ENCODE measurements around the gene MAFF.

Gene MAFF

GRCh38 chr22:38190581-38190980 lies 11.2 kb upstream of the MAFF start:
- Histone ChIP-seq H3K4me1 (ENCODE audit: control insufficient read depth, low read length) (peaks cover 7% of the 10 kb centered on the region; the same call in 1 of the 2 replicates), H3K4me3 (ENCODE audit: low read length) (no peak overlapping the region), H3K27ac (ENCODE audit: low read depth, low read length) (no peak overlapping the region), H3K9me3 (ENCODE audit: control insufficient read depth, insufficient read depth, low read length) (no peaks in the 10 kb centered on the region), H3K4me2 (ENCODE audit: low read length) (no peak overlapping the region), H3K9me2 (replicated peaks; ENCODE audit: control insufficient read depth, low read length) (no peaks in the 10 kb centered on the region), H3K27me3 (ENCODE audit: control insufficient read depth, low read length) (peaks cover 11% of the 10 kb centered on the region), H4K20me1 (ENCODE audit: control insufficient read depth, insufficient read depth, low read depth, low read length) (no peaks in the 10 kb centered on the region), H3K79me2 (ENCODE audit: control insufficient read depth, low read length) (no peaks in the 10 kb centered on the region), H3F3A (ENCODE audit: control insufficient read depth, insufficient read depth) (no peaks in the 10 kb centered on the region), H3K36me3 (ENCODE audit: control insufficient read depth, low read length) (no peaks in the 10 kb centered on the region)
- TF ChIP-seq CTCF (IDR thresholded peaks at IDR 0.05; ENCODE audit: low read depth, low read length, poor library complexity, severe bottlenecking) (no peak), EZH2phosphoT487 (IDR thresholded peaks at IDR 0.05; ENCODE audit: borderline replicate concordance, low read length) (no peak)

- Histone ChIP-seq H3K79me2 (ENCODE audit: control insufficient read depth, low read length) (no peaks in the 10 kb centered on the region), H4K20me1 (ENCODE audit: control insufficient read depth, insufficient read depth, low read depth, low read length) (no peaks in the 10 kb centered on the region), H3K27ac (ENCODE audit: low read depth, low read length) (no peak overlapping the region), H3K36me3 (ENCODE audit: control insufficient read depth, low read length) (no peaks in the 10 kb centered on the region), H3K9me2 (replicated peaks; ENCODE audit: control insufficient read depth, low read length) (no peaks in the 10 kb centered on the region), H3K9me3 (ENCODE audit: control insufficient read depth, insufficient read depth, low read length) (no peaks in the 10 kb centered on the region), H3K4me2 (ENCODE audit: low read length) (no peak overlapping the region), H3K4me1 (ENCODE audit: control insufficient read depth, low read length) (peaks cover 7% of the 10 kb centered on the region; the same call in 1 of the 2 replicates), H3K4me3 (ENCODE audit: low read length) (no peak overlapping the region), H3K27me3 (ENCODE audit: control insufficient read depth, low read length) (peaks cover 11% of the 10 kb centered on the region), H3F3A (ENCODE audit: control insufficient read depth, insufficient read depth) (no peaks in the 10 kb centered on the region)
- no peak for TF ChIP-seq EZH2phosphoT487 (IDR thresholded peaks at IDR 0.05; ENCODE audit: borderline replicate concordance, low read length)
- TF ChIP-seq CTCF (IDR thresholded peaks at IDR 0.05; ENCODE audit: low read depth, low read length, poor library complexity, severe bottlenecking): no peak
Observed at GRCh38 chr22:38191055-38191454, 10.7 kb upstream of the MAFF start.

GRCh38 chr22:38191731-38192474 lies 9.9 kb upstream of the MAFF start:
- H3K79me2 ChIP-seq (ENCODE audit: control insufficient read depth, low read length): no peaks in the 10 kb centered on the region
- H3K9me2 ChIP-seq (replicated peaks; ENCODE audit: control insufficient read depth, low read length): no peaks in the 10 kb centered on the region
- H3K36me3 ChIP-seq (ENCODE audit: control insufficient read depth, low read length): no peaks in the 10 kb centered on the region
- H3K27ac ChIP-seq (ENCODE audit: low read depth, low read length): no peak overlapping the region
- no peaks in the 10 kb centered on the region for H4K20me1 ChIP-seq (ENCODE audit: control insufficient read depth, insufficient read depth, low read depth, low read length)
- H3K9me3 ChIP-seq (ENCODE audit: control insufficient read depth, insufficient read depth, low read length): no peaks in the 10 kb centered on the region
- no peak overlapping the region for H3K4me3 ChIP-seq (ENCODE audit: low read length)
- no peaks in the 10 kb centered on the region for H3F3A ChIP-seq (ENCODE audit: control insufficient read depth, insufficient read depth)
- H3K4me1 ChIP-seq (ENCODE audit: control insufficient read depth, low read length): peaks cover 7% of the 10 kb centered on the region; the same call in 1 of the 2 replicates
- H3K4me2 ChIP-seq (ENCODE audit: low read length): no peak overlapping the region
- TF ChIP-seq EZH2phosphoT487 (IDR thresholded peaks at IDR 0.05; ENCODE audit: borderline replicate concordance, low read length) (no peak), CTCF (IDR thresholded peaks at IDR 0.05; ENCODE audit: low read depth, low read length, poor library complexity, severe bottlenecking) (no peak)
- peaks cover 8% of the 10 kb centered on the region for H3K27me3 ChIP-seq (ENCODE audit: control insufficient read depth, low read length)

All from DOHH2 (cell line).